ENCODE results near the gene HAPSTR1.
A peak's percentile ranks its signal among the peaks of the same experiment; 100 is the strongest.

HAPSTR1 gene

DNA sequence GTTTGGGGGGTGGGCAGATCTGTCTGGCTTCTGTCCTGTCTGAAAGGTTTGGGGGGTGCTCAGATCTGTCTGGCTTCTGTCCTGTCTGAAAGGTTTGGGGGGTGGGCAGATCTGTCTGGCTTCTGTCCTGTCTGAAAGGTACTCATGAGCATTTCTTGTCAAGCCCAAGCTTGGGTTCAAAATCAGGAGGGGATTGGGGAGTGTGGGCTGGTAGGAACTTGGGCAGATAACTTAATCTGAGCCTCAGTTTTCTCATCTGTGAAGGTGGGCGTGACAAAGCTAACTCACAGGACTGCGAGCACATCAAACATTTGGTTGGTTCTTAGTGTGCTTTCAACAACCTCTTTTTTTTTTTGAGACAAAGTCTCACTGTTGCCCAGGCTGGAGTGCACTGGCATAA, 35.2 kb downstream of the HAPSTR1 start:
- H3K27ac ChIP-seq (ENCODE audit: low read length, poor library complexity, severe bottlenecking) = no peak overlapping the region
- H3K18ac ChIP-seq (ENCODE audit: low read depth in 1 of 2, low read length in 2 of 2) = no peak overlapping the region
- H3K27me3 ChIP-seq (ENCODE audit: control insufficient read depth in 1 of 2, insufficient read depth in 1 of 2, low read length in 2 of 2) = no peaks in the 10 kb centered on the region
- no peak overlapping the region for H3K4me3 ChIP-seq (ENCODE audit: insufficient read depth in 1 of 2, low read depth in 1 of 2, low read length in 2 of 2)
- H3K23ac ChIP-seq (ENCODE audit: low read length in 2 of 2) = no peak overlapping the region
- H2BK120ac ChIP-seq (ENCODE audit: low read depth, low read length) = no peak overlapping the region
- no peak overlapping the region for H3K14ac ChIP-seq (ENCODE audit: low read length in 2 of 2)
- H2AFZ ChIP-seq (ENCODE audit: low read depth, low read length) = no peak overlapping the region
- peaks cover 23% of the 10 kb centered on the region for H3K4me1 ChIP-seq (ENCODE audit: control insufficient read depth, insufficient read depth, low read depth, low read length)
- H3K4me2 ChIP-seq (ENCODE audit: low read length, poor library complexity, severe bottlenecking) = no peak overlapping the region
- no peak overlapping the region for H3K9ac ChIP-seq (ENCODE audit: low read length)
- H2BK5ac ChIP-seq (ENCODE audit: low read depth, low read length, poor library complexity, severe bottlenecking) = no peak overlapping the region
- H3K4ac ChIP-seq (ENCODE audit: low read depth in 1 of 2, low read length in 2 of 2) = no peak overlapping the region
- WGBS = 93% methylated on average over 2 of the region's 2 CpGs
- no peak overlapping the region for H2BK12ac ChIP-seq (ENCODE audit: low read length in 2 of 2)
- no peak overlapping the region for H2AK5ac ChIP-seq (ENCODE audit: low read length, severe bottlenecking)
- no peak for DNase-seq
- H4K8ac ChIP-seq (ENCODE audit: low read length) = no peak overlapping the region
- no peak overlapping the region for H4K91ac ChIP-seq (ENCODE audit: low read length)
- H3K79me1 ChIP-seq (replicated peaks; ENCODE audit: low read length, poor library complexity, severe bottlenecking) = peaks cover 29% of the 10 kb centered on the region
- no peak overlapping the region for H2BK15ac ChIP-seq (ENCODE audit: low read depth, poor library complexity, severe bottlenecking)
- H3K9me3 ChIP-seq (ENCODE audit: control insufficient read depth, low read length) = no peaks in the 10 kb centered on the region
- peaks cover 33 to 43% of the 10 kb centered on the region in 2 experiments for H3K36me3 ChIP-seq (ENCODE audit: control insufficient read depth in 1 of 2, insufficient read depth in 2 of 2, low read depth in 1 of 2, low read length in 2 of 2)

DNA sequence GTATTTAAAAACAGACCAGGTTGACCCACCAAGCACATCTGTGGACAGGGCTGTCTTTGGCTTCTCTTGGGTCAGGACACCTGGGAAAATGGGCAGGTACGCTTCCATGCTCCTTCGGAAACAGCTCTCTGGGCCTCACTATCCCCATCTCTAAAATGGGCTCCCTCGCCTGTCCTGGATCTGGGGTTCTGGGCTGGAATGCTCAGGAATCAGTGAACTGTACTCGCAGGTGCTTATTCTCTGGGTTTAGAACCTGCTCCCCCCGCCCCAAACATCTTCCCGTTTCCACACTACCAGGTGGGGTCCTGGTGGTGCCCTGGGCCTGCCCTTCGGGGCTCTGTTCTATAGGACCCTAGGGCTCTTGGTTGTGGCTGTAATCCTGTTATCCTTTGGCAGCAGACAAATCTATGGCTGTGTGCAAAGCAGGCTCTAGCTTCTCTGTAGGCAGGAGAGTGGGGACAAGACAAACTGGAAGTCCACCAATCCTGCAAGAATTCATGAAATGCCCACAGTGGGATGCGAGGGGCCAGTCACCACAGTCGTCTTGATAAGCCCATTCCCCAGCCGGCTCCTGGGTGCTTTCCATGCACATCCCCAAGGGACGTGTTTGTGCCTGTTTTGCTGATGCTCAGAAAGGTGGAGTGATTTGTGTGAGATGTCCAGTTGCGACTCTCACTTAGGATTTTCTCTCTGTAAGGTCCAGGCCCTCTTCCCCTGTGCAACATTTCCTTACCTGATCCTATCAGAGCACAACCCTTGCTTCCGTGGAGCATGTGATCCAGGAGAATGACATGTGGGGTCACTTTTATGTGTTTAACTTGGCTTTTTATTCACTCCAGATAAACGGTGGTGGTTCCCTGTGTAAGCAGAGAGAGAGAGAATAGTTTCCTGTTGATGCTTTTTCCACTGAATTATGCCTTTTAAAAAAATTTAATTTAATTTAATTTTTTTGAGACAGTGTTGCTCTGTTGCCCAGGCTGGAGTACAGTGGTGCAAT, 37.2 kb downstream of the HAPSTR1 start:
- H3K27ac ChIP-seq (ENCODE audit: low read length, poor library complexity, severe bottlenecking) = no peak overlapping the region
- H2AFZ ChIP-seq (ENCODE audit: low read depth, low read length) = no peak overlapping the region
- peaks cover 18 to 24% of the 10 kb centered on the region in 2 experiments for H3K36me3 ChIP-seq (ENCODE audit: control insufficient read depth in 1 of 2, insufficient read depth in 2 of 2, low read depth in 1 of 2, low read length in 2 of 2)
- H3K4me1 ChIP-seq (ENCODE audit: control insufficient read depth, insufficient read depth, low read depth, low read length) = peaks cover 21% of the 10 kb centered on the region
- H3K4ac ChIP-seq (ENCODE audit: low read depth in 1 of 2, low read length in 2 of 2) = peak overlapping the region in 1 of 2 experiments; percentile 89
- peak overlapping the region in 1 of 2 experiments; percentile 28 for H3K18ac ChIP-seq (ENCODE audit: low read depth in 1 of 2, low read length in 2 of 2)
- H4K91ac ChIP-seq (ENCODE audit: low read length) = no peak overlapping the region
- DNase-seq = no peak
- H4K8ac ChIP-seq (ENCODE audit: low read length) = no peak overlapping the region
- no peak overlapping the region for H3K4me2 ChIP-seq (ENCODE audit: low read length, poor library complexity, severe bottlenecking)
- no peak overlapping the region for H3K14ac ChIP-seq (ENCODE audit: low read length in 2 of 2)
- no peaks in the 10 kb centered on the region for H3K9me3 ChIP-seq (ENCODE audit: control insufficient read depth, low read length)
- 90% methylated on average over 11 of the region's 14 CpGs for WGBS
- no peak overlapping the region for H3K4me3 ChIP-seq (ENCODE audit: insufficient read depth in 1 of 2, low read depth in 1 of 2, low read length in 2 of 2)
- peak overlapping the region; percentile 76 for H2AK5ac ChIP-seq (ENCODE audit: low read length, severe bottlenecking)
- H3K27me3 ChIP-seq (ENCODE audit: control insufficient read depth in 1 of 2, insufficient read depth in 1 of 2, low read length in 2 of 2) = no peaks in the 10 kb centered on the region
- no peak overlapping the region for H2BK15ac ChIP-seq (ENCODE audit: low read depth, poor library complexity, severe bottlenecking)
- H2BK12ac ChIP-seq (ENCODE audit: low read length in 2 of 2) = peak overlapping the region; percentile 59 to 93
- H2BK120ac ChIP-seq (ENCODE audit: low read depth, low read length) = peak overlapping the region; percentile 73
- H2BK5ac ChIP-seq (ENCODE audit: low read depth, low read length, poor library complexity, severe bottlenecking) = no peak overlapping the region
- no peak overlapping the region for H3K9ac ChIP-seq (ENCODE audit: low read length)
- H3K79me1 ChIP-seq (replicated peaks; ENCODE audit: low read length, poor library complexity, severe bottlenecking) = peaks cover 24% of the 10 kb centered on the region
- H3K23ac ChIP-seq (ENCODE audit: low read length in 2 of 2) = no peak overlapping the region

- Histone ChIP-seq H3K4me1 (ENCODE audit: control insufficient read depth, insufficient read depth, low read depth, low read length) (peaks cover 13% of the 10 kb centered on the region), H3K36me3 (ENCODE audit: control insufficient read depth in 1 of 2, insufficient read depth in 2 of 2, low read depth in 1 of 2, low read length in 2 of 2) (no peaks in the 10 kb centered on the region)
Observed at GRCh38 chr16:9134306-9134705, 42.9 kb downstream of the HAPSTR1 start.

DNA sequence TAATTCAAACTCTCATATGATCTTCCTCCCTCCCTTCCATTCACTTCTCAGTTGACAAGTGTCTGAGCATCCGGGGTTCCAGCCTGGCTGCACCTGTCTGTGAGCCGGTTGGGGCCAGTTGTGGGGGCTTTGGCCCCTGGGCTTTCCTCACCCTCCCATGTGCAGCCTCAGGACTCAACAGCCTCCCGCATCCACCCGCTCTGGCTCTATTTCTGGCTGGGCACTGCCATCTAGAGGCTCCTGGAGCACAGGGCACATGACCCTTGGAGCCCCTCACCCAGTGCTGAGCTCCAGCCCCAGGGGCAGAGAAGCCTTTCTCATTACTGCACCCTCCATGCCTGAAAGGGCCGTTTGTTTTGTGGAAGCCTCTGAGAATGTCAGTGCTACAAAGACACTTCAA, 43.3 kb downstream of the HAPSTR1 start:
- Histone ChIP-seq H3K23ac (ENCODE audit: low read length in 2 of 2) (no peak overlapping the region), H2AFZ (ENCODE audit: low read depth, low read length) (no peak overlapping the region), H3K18ac (ENCODE audit: low read depth in 1 of 2, low read length in 2 of 2) (no peak overlapping the region), H3K14ac (ENCODE audit: low read length in 2 of 2) (no peak overlapping the region), H3K4me2 (ENCODE audit: low read length, poor library complexity, severe bottlenecking) (no peak overlapping the region), H3K36me3 (ENCODE audit: control insufficient read depth in 1 of 2, insufficient read depth in 2 of 2, low read depth in 1 of 2, low read length in 2 of 2) (no peaks in the 10 kb centered on the region), H2BK120ac (ENCODE audit: low read depth, low read length) (no peak overlapping the region), H3K9ac (ENCODE audit: low read length) (no peak overlapping the region), H2AK5ac (ENCODE audit: low read length, severe bottlenecking) (no peak overlapping the region), H4K8ac (ENCODE audit: low read length) (no peak overlapping the region), H4K91ac (ENCODE audit: low read length) (no peak overlapping the region), H2BK15ac (ENCODE audit: low read depth, poor library complexity, severe bottlenecking) (no peak overlapping the region), H2BK5ac (ENCODE audit: low read depth, low read length, poor library complexity, severe bottlenecking) (no peak overlapping the region), H3K4me3 (ENCODE audit: insufficient read depth in 1 of 2, low read depth in 1 of 2, low read length in 2 of 2) (no peak overlapping the region), H3K27ac (ENCODE audit: low read length, poor library complexity, severe bottlenecking) (no peak overlapping the region), H3K4ac (ENCODE audit: low read depth in 1 of 2, low read length in 2 of 2) (no peak overlapping the region), H3K9me3 (ENCODE audit: control insufficient read depth, low read length) (no peaks in the 10 kb centered on the region), H3K79me1 (replicated peaks; ENCODE audit: low read length, poor library complexity, severe bottlenecking) (peaks cover 14% of the 10 kb centered on the region), H2BK12ac (ENCODE audit: low read length in 2 of 2) (no peak overlapping the region), H3K27me3 (ENCODE audit: control insufficient read depth in 1 of 2, insufficient read depth in 1 of 2, low read length in 2 of 2) (peaks cover 0 to 4% of the 10 kb centered on the region in 2 experiments), H3K4me1 (ENCODE audit: control insufficient read depth, insufficient read depth, low read depth, low read length) (peaks cover 13% of the 10 kb centered on the region)
- DNase-seq = peak; percentile 50
- WGBS = 45% methylated on average over 5 of the region's 5 CpGs

More at GRCh38 chr16:9134306-9134705, 42.9 kb downstream of the HAPSTR1 start:
- no peak overlapping the region for H2BK5ac ChIP-seq (ENCODE audit: low read depth, low read length, poor library complexity, severe bottlenecking)
- DNase-seq = no peak
- no peak overlapping the region for H3K4me2 ChIP-seq (ENCODE audit: low read length, poor library complexity, severe bottlenecking)
- H2AK5ac ChIP-seq (ENCODE audit: low read length, severe bottlenecking) = no peak overlapping the region
- no peak overlapping the region for H2BK15ac ChIP-seq (ENCODE audit: low read depth, poor library complexity, severe bottlenecking)
- H2BK120ac ChIP-seq (ENCODE audit: low read depth, low read length) = no peak overlapping the region
- WGBS = 97% methylated on average over 5 of the region's 5 CpGs
- H4K91ac ChIP-seq (ENCODE audit: low read length) = no peak overlapping the region
- no peak overlapping the region for H3K14ac ChIP-seq (ENCODE audit: low read length in 2 of 2)
- H3K27me3 ChIP-seq (ENCODE audit: control insufficient read depth in 1 of 2, insufficient read depth in 1 of 2, low read length in 2 of 2) = peaks cover 0 to 4% of the 10 kb centered on the region in 2 experiments
- H3K79me1 ChIP-seq (replicated peaks; ENCODE audit: low read length, poor library complexity, severe bottlenecking) = peaks cover 14% of the 10 kb centered on the region
- H3K4me3 ChIP-seq (ENCODE audit: insufficient read depth in 1 of 2, low read depth in 1 of 2, low read length in 2 of 2) = no peak overlapping the region
- no peaks in the 10 kb centered on the region for H3K9me3 ChIP-seq (ENCODE audit: control insufficient read depth, low read length)
- no peak overlapping the region for H3K23ac ChIP-seq (ENCODE audit: low read length in 2 of 2)
- no peak overlapping the region for H3K27ac ChIP-seq (ENCODE audit: low read length, poor library complexity, severe bottlenecking)
- no peak overlapping the region for H3K18ac ChIP-seq (ENCODE audit: low read depth in 1 of 2, low read length in 2 of 2)
- no peak overlapping the region for H4K8ac ChIP-seq (ENCODE audit: low read length)
- H3K4ac ChIP-seq (ENCODE audit: low read depth in 1 of 2, low read length in 2 of 2) = no peak overlapping the region
- H2BK12ac ChIP-seq (ENCODE audit: low read length in 2 of 2) = no peak overlapping the region
- H3K9ac ChIP-seq (ENCODE audit: low read length) = no peak overlapping the region
- H2AFZ ChIP-seq (ENCODE audit: low read depth, low read length) = no peak overlapping the region
